Hematopoietic multipotent progenitor cell (in vitro differentiated cells): ENCODE measurements around the gene HIP1R. TPM values are rescaled to one million over a fixed set of nuclear protein-coding genes. Genes with fewer than 3 reads are reported as not detected.
"Not testable (repeated sequence)": the region's sequence is repeated elsewhere in the genome, so short reads cannot be mapped to it uniquely, and the experiment has no call there.

Experiments
- DNase-seq, 3 donors: peaks; one replicate each; pipeline ENCODE4 v3.0.0-alpha.2; 2011 to 2015; ENCODE audit warnings: low read depth in 2 of 3, low spot score in 2 of 3
- total RNA-seq: library from RNA; depleted of rRNA; stranded (reverse); fragments of >200 nt; gene quantifications from one replicate; pipeline ENCODE4 v1.2.3, GENCODE V29; 2012

The HIP1R gene
- total RNA-seq, 1 donor = 34.7 TPM

DNA sequence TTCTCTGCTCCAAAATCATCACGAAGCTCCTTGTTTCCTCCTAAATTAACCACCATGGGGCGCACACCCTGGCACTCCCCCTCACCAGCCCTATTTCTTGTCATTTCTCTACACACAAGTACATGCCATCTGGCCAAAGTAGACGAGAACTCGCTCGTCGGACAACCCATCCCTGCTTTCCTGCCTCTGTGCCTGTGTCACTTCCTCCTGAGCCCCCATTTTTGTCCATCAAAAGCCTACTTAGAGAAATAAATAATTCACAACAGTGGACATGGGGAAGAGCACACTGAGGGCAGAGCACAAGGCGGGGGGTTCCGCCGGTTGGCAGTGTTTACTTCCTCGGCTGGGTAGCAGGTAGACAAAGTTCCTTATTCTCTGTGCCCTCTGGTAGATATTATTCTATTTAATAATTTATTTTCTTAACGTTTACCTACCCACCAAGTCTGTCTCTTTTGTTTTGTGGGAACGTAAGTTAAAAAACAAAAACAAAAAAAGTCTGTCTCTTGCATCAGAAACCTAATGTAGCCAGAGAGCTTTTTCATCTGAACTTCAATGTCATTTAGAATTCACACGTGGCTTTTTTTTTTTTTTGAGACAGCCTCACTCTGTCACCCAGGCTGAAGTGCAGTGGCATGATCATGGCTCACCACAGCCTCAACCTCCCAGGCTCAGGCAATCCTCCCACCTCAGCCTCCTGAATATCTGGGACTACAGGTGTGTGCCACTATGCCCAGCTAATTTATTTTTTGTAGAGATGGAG is 54.7 kb downstream of the HIP1R start:
- DNase-seq = peak in 2 of 3 donors; percentile 56 to 60

DNA sequence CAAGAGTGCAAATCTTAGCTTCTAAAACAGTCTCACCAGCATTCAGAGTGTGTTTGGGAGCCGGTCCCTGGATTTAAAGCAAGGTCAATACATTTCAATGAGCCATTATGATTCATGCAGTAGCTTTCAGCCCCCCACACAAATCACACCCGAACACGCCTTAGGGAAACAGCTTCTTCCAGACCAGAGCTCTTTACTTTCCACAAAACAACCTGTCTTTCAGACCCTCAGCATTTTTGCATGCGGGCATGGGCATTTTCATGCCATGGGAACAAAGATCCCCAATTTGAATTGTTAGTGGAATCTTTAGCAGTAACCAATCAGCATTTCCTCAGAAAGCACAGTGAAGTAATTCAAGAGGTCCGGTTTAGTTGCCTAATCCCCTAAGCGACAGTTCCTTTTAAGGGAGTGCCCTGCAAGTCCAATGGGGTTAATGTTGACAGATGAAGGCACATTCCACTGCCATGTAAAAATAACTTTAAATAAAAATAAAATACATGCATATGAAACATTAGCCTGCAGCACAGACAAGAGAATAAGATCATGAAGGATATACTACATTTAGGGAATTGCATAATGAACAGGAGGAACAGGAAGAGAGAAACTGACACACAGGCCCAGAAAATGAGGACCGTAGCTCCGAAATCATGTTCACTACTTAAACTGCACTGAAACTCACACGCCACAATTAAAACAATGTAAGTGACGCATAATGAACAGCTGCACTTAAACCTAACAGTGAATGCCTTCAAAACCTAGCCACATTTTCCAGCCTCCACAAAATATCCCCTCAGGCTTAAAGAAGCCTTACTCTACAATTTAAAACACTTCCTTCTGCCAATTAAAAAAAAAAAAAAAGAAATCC is 56.6 kb downstream of the HIP1R start:
- DNase-seq = no peak

GRCh38 chr12:122892724-122893123 is 57.5 kb downstream of the HIP1R start:
- DNase-seq = not testable (repeated sequence)

- DNase-seq = no peak
Measured at GRCh38 chr12:122893208-122894153, 58.2 kb downstream of the HIP1R start.

GRCh38 chr12:122894193-122895121 is 59.2 kb downstream of the HIP1R start:
- peak in 2 of 3 donors; percentile 80 to 88 for DNase-seq

DNA sequence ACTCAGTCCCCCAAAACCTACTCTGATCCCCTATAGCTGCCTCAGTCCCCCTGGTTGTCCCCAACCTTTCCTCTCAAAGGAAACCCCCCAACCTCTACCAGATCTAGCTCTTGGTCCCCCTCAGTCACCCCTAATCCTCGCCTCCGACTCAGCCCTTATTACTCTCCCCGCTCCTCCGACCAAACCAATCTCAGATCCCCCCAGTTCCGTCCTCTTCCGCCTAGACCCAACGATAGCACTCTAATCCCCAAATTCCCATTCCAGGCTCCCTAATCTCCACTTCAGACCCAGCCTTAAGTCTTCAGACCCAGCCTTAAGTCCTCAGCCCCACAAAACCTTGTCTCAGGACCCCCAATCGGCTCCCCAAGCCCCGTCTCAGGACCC is 60.1 kb downstream of the HIP1R start:
- DNase-seq = no peak

- DNase-seq = peak; percentile 90 to 92 (median 91)
Measured at GRCh38 chr12:122895704-122896636, 60.7 kb downstream of the HIP1R start, which contains the start of gene VPS37B. Gene VPS37B (minus strand): TSS chr12:122896124. CDS start chr12:122896062, 62 bp downstream.

- DNase-seq = no peak
Measured at GRCh38 chr12:122896662-122897061, 61.4 kb downstream of the HIP1R start.

GRCh38 chr12:122899887-122900286 is 64.6 kb downstream of the HIP1R start:
- no peak for DNase-seq

- no peak for DNase-seq
Measured at GRCh38 chr12:122902854-122903692, 67.8 kb downstream of the HIP1R start.

GRCh38 chr12:122903693-122904034 is 68.4 kb downstream of the HIP1R start:
- no peak for DNase-seq

GRCh38 chr12:122905258-122905657 is 70.0 kb downstream of the HIP1R start:
- DNase-seq = not testable (repeated sequence)

DNA sequence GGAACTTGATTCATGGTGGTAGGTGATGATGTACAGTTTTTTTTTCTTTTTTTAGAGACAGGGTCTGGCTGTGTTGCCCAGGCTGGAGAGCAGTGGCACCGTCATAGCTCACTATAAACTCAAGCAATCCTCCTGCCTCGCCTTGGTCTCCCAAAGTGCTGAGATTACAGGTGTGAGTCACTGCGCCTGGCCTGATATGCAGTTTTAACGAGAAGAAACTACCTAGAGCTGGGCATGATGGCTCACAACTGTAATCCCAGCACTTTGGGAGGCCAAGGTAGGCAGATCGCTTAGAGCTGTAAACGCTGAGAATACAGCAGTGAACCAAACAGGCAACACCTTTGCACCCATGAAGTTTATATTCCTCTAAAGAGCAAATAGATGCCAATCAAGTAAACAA is 73.7 kb downstream of the HIP1R start:
- DNase-seq = no peak

GRCh38 chr12:122909442-122910288 is 74.4 kb downstream of the HIP1R start:
- DNase-seq = no peak
